Measurements from ENCODE around the gene GAD1.

GRCh38 chr2:170848587-170848986, 31.9 kb downstream of the GAD1 start:
- TF ChIP-seq TCF7 (IDR thresholded peaks at IDR 0.05; ENCODE audit: borderline replicate concordance): no peak
- no peak for TF ChIP-seq CTCF (IDR thresholded peaks at IDR 0.05 in 2 of 3, conservative IDR thresholded peaks at IDR 0.05 in 1 of 3; ENCODE audit: control insufficient read depth in 2 of 3, extremely low read depth in 1 of 3, insufficient read depth in 1 of 3, low read depth in 3 of 3, low read length in 3 of 3)
